Smooth muscle cell (in vitro differentiated cells): ENCODE data around the gene CFAP97D1. TPM values are rescaled to one million over a fixed set of nuclear protein-coding genes. Genes with fewer than 3 reads are reported as not detected.

Source experiments
- DNase-seq: peaks from one replicate; lab custom pipeline; 2025; ENCODE audit not compliant: unreplicated experiment; lab: John Stamatoyannopoulos, UW
- H2AFZ ChIP-seq: fragments of 200-600 bp; sonication (generic); 2 replicates; pipeline ENCODE4 v1.6.0; 2016; ENCODE audit warnings: antibody characterized with exemption, low read depth, mild to moderate bottlenecking
- H3F3A ChIP-seq: fragments of 200-600 bp; sonication (generic); 2 replicates; pipeline ENCODE4 v1.6.0; 2017; ENCODE audit warnings: antibody characterized with exemption, low read depth
- H3K27ac ChIP-seq: fragments of 200-600 bp; sonication (generic); 2 replicates; pipeline ENCODE4 v1.5.1; 2016; ENCODE audit warnings: low read depth, mild to moderate bottlenecking
- H3K27me3 ChIP-seq: fragments of 200-600 bp; sonication (generic); 2 replicates; pipeline ENCODE4 v1.6.1; 2016; ENCODE audit warnings: low read depth, mild to moderate bottlenecking
- H3K36me3 ChIP-seq: fragments of 200-600 bp; sonication (generic); 2 replicates; pipeline ENCODE4 v1.5.1; 2016; ENCODE audit warnings: low read depth
- H3K4me1 ChIP-seq: fragments of 200-600 bp; sonication (generic); 2 replicates; pipeline ENCODE4 v1.5.1; 2016; ENCODE audit warnings: low read depth
- H3K4me2 ChIP-seq: fragments of 200-600 bp; sonication (generic); 2 replicates; pipeline ENCODE4 v1.6.0; 2016; ENCODE audit warnings: mild to moderate bottlenecking
- H3K4me3 ChIP-seq: fragments of 200-600 bp; sonication (generic); 2 replicates; pipeline ENCODE4 v1.5.1; 2016; ENCODE audit warnings: mild to moderate bottlenecking
- H3K79me2 ChIP-seq: fragments of 200-600 bp; sonication (generic); 2 replicates; pipeline ENCODE4 v1.6.0; 2016; ENCODE audit warnings: low read depth, mild to moderate bottlenecking
- H3K9ac ChIP-seq: fragments of 200-600 bp; sonication (generic); 2 replicates; pipeline ENCODE4 v1.6.0; 2016; ENCODE audit warnings: low read depth
- H3K9me3 ChIP-seq: fragments of 200-600 bp; sonication (generic); replicated peaks from 2 replicates; pipeline ENCODE4 v1.5.1; 2016; ENCODE audit warnings: low read depth
- H4K20me1 ChIP-seq: fragments of 200-600 bp; sonication (generic); 2 replicates; pipeline ENCODE4 v1.6.0; 2016; ENCODE audit warnings: low read depth
- CTCF ChIP-seq: fragments of 200-600 bp; sonication (generic); IDR thresholded peaks from 2 replicates; pipeline ENCODE4 v1.5.1; 2017; ENCODE audit warnings: borderline replicate concordance, mild to moderate bottlenecking, antibody characterized with exemption; ENCODE audit not compliant: insufficient read depth, poor library complexity, severe bottlenecking
- WGBS: methylation state at CpG from one replicate; pipeline ENCODE4 v1.1.7; 2016; ENCODE audit warnings: low lambda C conversion rate; 5-methylcytosine and 5-hydroxymethylcytosine counted together
- polyA plus RNA-seq: library from polyadenylated mRNA; unstranded; fragments of >200 nt; fragmentation: Nextera tagmentation; extraction: Ambion mirVana; gene quantifications from 2 replicates; pipeline ENCODE4 v1.2.1, GENCODE V29; 2016
- total RNA-seq: library from RNA; depleted of rRNA; stranded (reverse); fragments of >200 nt; gene quantifications from 2 replicates; pipeline ENCODE4 v1.2.3, GENCODE V29; 2014

CFAP97D1 gene
- total and polyA plus RNA-seq, 2 experiments from 2014 or later, result 0.09 TPM; not detected in 1

DNA sequence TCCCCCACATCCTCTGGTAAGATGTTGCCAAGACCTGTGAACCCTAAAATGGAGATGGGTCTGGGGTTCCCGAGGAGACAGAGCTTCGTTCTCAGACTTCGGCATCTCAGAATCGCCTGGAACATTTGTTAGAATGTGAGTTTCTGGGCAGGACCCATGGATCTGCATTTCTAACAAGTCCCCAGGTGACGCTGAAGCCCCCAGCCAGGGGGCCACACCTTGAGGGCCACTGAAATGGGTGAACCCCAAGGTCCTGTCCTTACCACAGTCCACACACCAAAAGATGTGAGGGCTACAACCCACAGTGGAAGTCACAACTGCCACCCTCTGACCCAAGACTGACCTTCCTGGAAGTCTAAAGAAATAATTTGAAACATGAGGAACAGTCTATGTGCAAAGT lies 38.7 kb downstream of the CFAP97D1 start:
- H3K4me3 ChIP-seq, result no peak overlapping the region
- H4K20me1 ChIP-seq, result no peaks in the 10 kb centered on the region
- no peak overlapping the region for H3K27ac ChIP-seq
- no peak overlapping the region for H3K9ac ChIP-seq
- no peaks in the 10 kb centered on the region for H3K4me1 ChIP-seq
- no peak overlapping the region for H3K4me2 ChIP-seq
- no peaks in the 10 kb centered on the region for H3K9me3 ChIP-seq
- no peaks in the 10 kb centered on the region for H3K36me3 ChIP-seq
- H3K27me3 ChIP-seq, result no peaks in the 10 kb centered on the region
- no peaks in the 10 kb centered on the region for H3K79me2 ChIP-seq
- no peak for TF ChIP-seq CTCF
- DNase-seq, result no peak
- H2AFZ ChIP-seq, result no peak overlapping the region
- WGBS, result 96% methylated on average over 5 of the region's 5 CpGs
- no peaks in the 10 kb centered on the region for H3F3A ChIP-seq

DNA sequence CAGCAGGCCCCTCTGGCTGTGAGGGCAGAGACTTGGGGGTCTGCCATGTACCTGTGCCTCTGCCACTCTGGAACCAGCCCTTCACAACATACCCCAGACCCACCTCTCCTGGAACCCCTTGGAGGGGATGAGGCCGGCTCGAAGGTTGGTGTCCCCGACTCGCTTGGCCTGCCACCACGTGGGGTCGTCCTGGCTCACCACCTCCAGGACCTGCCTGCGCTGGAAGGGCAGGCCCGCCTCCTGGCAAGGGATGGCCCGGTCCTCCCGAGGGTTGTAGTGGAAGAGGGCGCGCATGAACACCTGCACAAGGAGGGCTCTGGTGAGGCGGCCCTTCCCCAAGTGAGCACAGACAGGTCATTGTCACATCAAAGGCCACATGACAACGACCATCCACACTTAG lies 40.5 kb downstream of the CFAP97D1 start:
- Histone ChIP-seq H3K79me2 (no peaks in the 10 kb centered on the region), H4K20me1 (no peaks in the 10 kb centered on the region), H3K27ac (no peak overlapping the region), H3K36me3 (no peaks in the 10 kb centered on the region), H3K9me3 (no peaks in the 10 kb centered on the region), H2AFZ (no peak overlapping the region), H3K4me3 (no peak overlapping the region), H3K4me2 (no peak overlapping the region), H3F3A (no peaks in the 10 kb centered on the region), H3K4me1 (no peaks in the 10 kb centered on the region), H3K9ac (no peak overlapping the region), H3K27me3 (no peaks in the 10 kb centered on the region)
- no peak for TF ChIP-seq CTCF
- WGBS, result 90% methylated on average over 14 of the region's 14 CpGs
- DNase-seq, result no peak

DNA sequence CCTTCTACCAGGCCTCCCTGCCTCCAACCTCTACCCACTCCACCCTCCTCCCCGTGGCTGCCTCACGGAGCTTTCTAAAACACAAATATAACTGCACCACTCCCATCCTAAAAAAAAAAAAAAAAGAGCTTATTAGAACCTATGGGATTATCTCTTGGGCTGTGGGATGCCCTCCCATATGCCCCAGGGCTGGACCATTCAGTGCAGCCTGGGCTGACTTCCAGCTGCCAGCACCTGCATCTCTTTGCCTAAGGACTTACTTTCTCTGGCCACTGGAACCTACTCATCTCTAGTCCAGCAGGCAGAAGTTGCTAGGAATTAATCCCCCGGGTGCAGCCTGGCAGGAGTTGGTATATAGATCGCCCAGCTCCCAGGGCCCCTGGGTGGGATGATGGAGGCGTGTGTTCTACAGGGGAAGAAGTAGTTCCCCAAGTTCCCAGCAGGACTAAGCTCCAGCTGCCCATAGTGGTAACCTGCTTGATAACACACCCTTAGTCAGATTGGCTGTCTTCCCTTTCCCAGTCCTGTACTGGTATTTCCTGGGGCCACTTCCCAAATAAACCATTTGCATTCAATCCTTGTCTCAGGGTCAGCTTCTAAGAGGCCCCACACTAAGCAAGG lies 42.4 kb downstream of the CFAP97D1 start:
- no peaks in the 10 kb centered on the region for H3F3A ChIP-seq
- 76% methylated on average over 5 of the region's 5 CpGs for WGBS
- no peaks in the 10 kb centered on the region for H3K9me3 ChIP-seq
- TF ChIP-seq CTCF, result no peak
- no peaks in the 10 kb centered on the region for H4K20me1 ChIP-seq
- no peak overlapping the region for H3K4me3 ChIP-seq
- H3K79me2 ChIP-seq, result no peaks in the 10 kb centered on the region
- H2AFZ ChIP-seq, result no peak overlapping the region
- H3K9ac ChIP-seq, result no peak overlapping the region
- DNase-seq, result no peak
- H3K27ac ChIP-seq, result no peak overlapping the region
- no peaks in the 10 kb centered on the region for H3K36me3 ChIP-seq
- no peaks in the 10 kb centered on the region for H3K4me1 ChIP-seq
- no peak overlapping the region for H3K4me2 ChIP-seq
- no peaks in the 10 kb centered on the region for H3K27me3 ChIP-seq
